Endothelial cell of hepatic sinusoid (primary cell): ENCODE results near the gene GABRA6.

Experiments
- in situ Hi-C: cut with HindIII; loops from 2 replicates; pipeline ENCODE4 v1.10.0; 2017; ENCODE audit warnings: low sequenced_read_pairs

The GABRA6 gene

DNA sequence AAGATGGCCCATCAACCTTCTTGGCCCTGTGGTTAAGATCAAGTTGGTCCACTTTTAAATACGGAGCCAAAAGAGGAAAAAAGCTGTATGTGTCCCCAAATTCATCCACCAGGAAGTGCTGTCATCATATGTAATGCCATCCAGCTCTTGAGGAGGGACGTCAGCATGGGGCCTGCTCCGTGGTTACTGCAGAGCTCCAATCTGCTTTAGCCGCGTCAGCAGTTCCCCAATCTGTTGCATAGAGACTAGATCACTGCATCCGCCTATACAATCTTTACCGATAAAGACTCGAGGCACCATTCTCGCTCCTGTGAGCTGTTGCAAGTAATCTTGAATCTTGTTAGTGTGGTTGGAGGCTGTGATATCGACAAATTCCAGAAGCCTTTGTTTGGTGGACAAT lies 65.7 kb downstream of the GABRA6 start:
- in situ Hi-C loops: no loop called here
